Glutamatergic neuron (in vitro differentiated cells): ENCODE measurements around the gene SYMPK. TPM values are rescaled to one million over a fixed set of nuclear protein-coding genes. Genes with fewer than 3 reads are reported as not detected.

Experiments used
- DNase-seq: peaks from one replicate; pipeline ENCODE4 v3.0.0; 2022
- H3K27ac Mint-ChIP-seq: one replicate; pipeline ENCODE4 v1.8.0; 2020; ENCODE audit warnings: mild to moderate bottlenecking, mixed read lengths, inconsistent platforms; ENCODE audit not compliant: unreplicated experiment
- H3K27me3 Mint-ChIP-seq: one replicate; pipeline ENCODE4 v1.8.0; 2020; ENCODE audit warnings: mild to moderate bottlenecking, moderate library complexity, mixed read lengths, inconsistent platforms; ENCODE audit not compliant: unreplicated experiment
- H3K36me3 Mint-ChIP-seq: one replicate; pipeline ENCODE4 v1.8.0; 2020; ENCODE audit warnings: mild to moderate bottlenecking, mixed read lengths, inconsistent platforms; ENCODE audit not compliant: unreplicated experiment
- H3K4me1 Mint-ChIP-seq: one replicate; pipeline ENCODE4 v1.8.0; 2020; ENCODE audit warnings: mild to moderate bottlenecking, low read depth, mixed read lengths, inconsistent platforms; ENCODE audit not compliant: unreplicated experiment
- H3K4me3 Mint-ChIP-seq: one replicate; pipeline ENCODE4 v1.8.0; 2020; ENCODE audit warnings: mild to moderate bottlenecking, mixed read lengths, inconsistent platforms; ENCODE audit not compliant: unreplicated experiment
- H3K9me3 Mint-ChIP-seq: one replicate; pipeline ENCODE4 v1.8.0; 2020; ENCODE audit warnings: mild to moderate bottlenecking, moderate library complexity, mixed read lengths, inconsistent platforms; ENCODE audit not compliant: unreplicated experiment
- CTCF ChIP-seq: fragments of 200-600 bp; sonication (generic); IDR thresholded peaks from one replicate; pipeline ENCODE4 v1.5.0; 2021; ENCODE audit not compliant: partially characterized antibody, unreplicated experiment
- total RNA-seq: library from RNA; stranded (reverse); fragmentation: NEBNext Ultra II Directional; extraction: Animal tissue kit (Norgen Biotek cat#: 25700); gene quantifications from one replicate; pipeline ENCODE4 v1.2.1, GENCODE V29; 2021; ENCODE audit not compliant: unreplicated experiment

Gene SYMPK
- total RNA-seq, 1 donor from 2014 or later: 78.1 TPM

DNA sequence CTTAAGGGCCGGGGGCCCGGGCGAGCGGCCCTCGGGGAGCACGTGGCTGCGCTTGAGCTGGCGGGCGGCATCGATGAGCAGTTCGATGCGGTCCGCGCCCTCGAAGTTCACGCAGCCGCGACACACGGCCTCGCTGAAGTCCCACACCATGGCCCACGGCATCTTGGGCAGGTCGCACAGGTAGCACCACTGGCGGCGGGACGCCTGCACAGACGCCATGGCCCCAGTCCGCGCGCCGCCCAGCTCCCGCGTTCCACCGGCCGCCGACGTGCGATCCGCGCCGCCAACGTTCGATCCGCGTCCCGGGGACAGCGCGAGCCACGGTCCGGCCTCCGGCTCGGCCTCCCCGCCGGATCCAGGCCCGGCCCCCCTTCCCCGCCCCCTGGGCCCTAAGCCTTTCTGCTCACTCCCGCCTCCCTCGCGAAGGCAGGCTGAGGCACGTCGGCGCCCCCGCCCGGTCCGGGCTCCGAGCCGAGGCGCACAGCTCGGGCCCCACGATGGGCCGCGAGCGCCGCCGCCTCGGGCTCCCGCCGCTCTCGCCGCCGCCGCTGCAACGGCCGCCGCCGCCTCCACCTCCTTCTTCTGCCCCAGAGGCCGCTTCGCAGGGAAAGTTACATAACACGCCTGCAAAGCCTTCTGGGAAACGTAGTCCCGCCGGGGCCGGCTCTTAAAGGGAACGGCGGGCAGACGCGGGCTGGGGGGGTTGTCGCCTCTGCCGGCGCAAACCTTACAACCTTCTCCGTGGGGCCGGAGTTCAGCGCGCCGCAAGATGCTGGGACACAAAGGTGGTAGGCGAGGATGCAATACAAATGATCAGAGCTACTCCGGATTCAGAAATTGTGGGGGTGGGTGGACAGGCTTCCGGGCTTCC, 22.8 kb upstream of the SYMPK start, which contains the start of gene IRF2BP1:
Gene IRF2BP1, minus strand, starts transcription at position 586 of the 871 bp plus-strand sequence. Its CDS starts 367 bp downstream, at position 219.
- Mint-ChIP-seq H3K27ac (peak within 1 kb of the TSS; percentile 93), H3K27me3 (peaks cover 7% of the 10 kb centered on the region), H3K9me3 (peaks cover 9% of the 10 kb centered on the region), H3K36me3 (no peaks in the 10 kb centered on the region), H3K4me3 (peak within 1 kb of the TSS; percentile 96), H3K4me1 (peaks cover 9% of the 10 kb centered on the region)
- no peak for TF ChIP-seq CTCF
- peak; percentile 94 for DNase-seq

- Mint-ChIP-seq H3K27me3 (peaks cover 10% of the 10 kb centered on the region), H3K9me3 (peaks cover 9% of the 10 kb centered on the region), H3K4me1 (peaks cover 9% of the 10 kb centered on the region), H3K36me3 (no peaks in the 10 kb centered on the region), H3K4me3 (peak overlapping the region; percentile 63), H3K27ac (no peak overlapping the region)
- peak; percentile 52 for DNase-seq
- TF ChIP-seq CTCF: no peak
Observed at GRCh38 chr19:45884682-45885555, 22.0 kb upstream of the SYMPK start.

GRCh38 chr19:45883881-45884681, 21.1 kb upstream of the SYMPK start:
- Mint-ChIP-seq H3K36me3 (no peaks in the 10 kb centered on the region), H3K27ac (no peak overlapping the region), H3K4me1 (peaks cover 9% of the 10 kb centered on the region), H3K27me3 (peaks cover 7% of the 10 kb centered on the region), H3K4me3 (no peak overlapping the region), H3K9me3 (peaks cover 9% of the 10 kb centered on the region)
- DNase-seq: no peak
- no peak for TF ChIP-seq CTCF

DNA sequence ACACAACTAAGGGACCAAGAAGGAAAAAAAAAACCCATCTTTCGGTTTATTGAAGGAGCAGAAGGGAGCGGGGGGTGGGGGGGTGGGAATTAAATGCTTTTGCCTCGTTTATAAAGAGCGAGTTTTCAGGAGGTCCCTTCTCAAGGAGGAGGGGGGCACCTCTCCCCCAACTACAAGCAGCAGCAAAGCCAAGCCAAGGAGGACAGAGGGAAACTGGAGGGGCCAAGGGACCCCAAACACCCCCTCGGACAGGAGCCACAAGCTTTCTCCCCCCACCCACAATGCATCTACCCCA, 20.6 kb upstream of the SYMPK start:
- peak overlapping the region; percentile 3 for H3K27ac Mint-ChIP-seq
- no peak for DNase-seq

More for the DNA sequence above, 20.6 kb upstream of the SYMPK start:
- Mint-ChIP-seq H3K4me1 (peaks cover 12% of the 10 kb centered on the region), H3K4me3 (peak overlapping the region; percentile 82), H3K27me3 (peaks cover 7% of the 10 kb centered on the region), H3K36me3 (no peaks in the 10 kb centered on the region), H3K9me3 (peaks cover 9% of the 10 kb centered on the region)
- TF ChIP-seq CTCF: peak; percentile 50
